Hepatocyte (in vitro differentiated cells): ENCODE data around the gene INS. TPM values are rescaled to one million over a fixed set of nuclear protein-coding genes. Genes with fewer than 3 reads are reported as not detected.

Experiments used
- DNase-seq: peaks from one replicate; pipeline ENCODE4 v3.0.0-alpha.2; 2016; ENCODE audit warnings: low spot score
- H2AFZ ChIP-seq: fragments of 200-600 bp; sonication (generic); 2 replicates; pipeline ENCODE4 v1.6.0; 2016; ENCODE audit warnings: antibody characterized with exemption, mild to moderate bottlenecking
- H3K27ac ChIP-seq: fragments of 200-600 bp; sonication (generic); 2 replicates; pipeline ENCODE4 v1.5.1; 2016; ENCODE audit warnings: mild to moderate bottlenecking
- H3K27me3 ChIP-seq: fragments of 200-600 bp; sonication (generic); 2 replicates; pipeline ENCODE4 v1.6.1; 2016
- H3K36me3 ChIP-seq: fragments of 200-600 bp; sonication (generic); replicated peaks from 2 replicates; pipeline ENCODE4 v1.5.1; 2016; ENCODE audit warnings: low read depth; ENCODE audit not compliant: insufficient read depth
- H3K4me1 ChIP-seq: fragments of 200-600 bp; sonication (generic); 2 replicates; pipeline ENCODE4 v1.5.1; 2016; ENCODE audit warnings: mild to moderate bottlenecking, moderate library complexity; ENCODE audit not compliant: insufficient read depth
- H3K4me2 ChIP-seq: fragments of 200-600 bp; sonication (generic); 2 replicates; pipeline ENCODE4 v1.6.0; 2016
- H3K4me3 ChIP-seq: fragments of 200-600 bp; sonication (generic); 2 replicates; pipeline ENCODE4 v1.5.1; 2016; ENCODE audit warnings: mild to moderate bottlenecking
- H3K79me2 ChIP-seq: fragments of 200-600 bp; sonication (generic); 2 replicates; pipeline ENCODE4 v1.6.0; 2017; ENCODE audit warnings: mild to moderate bottlenecking
- H3K9me2 ChIP-seq: fragments of 200-600 bp; sonication (generic); replicated peaks from 2 replicates; pipeline ENCODE4 v1.6.0; 2017; ENCODE audit warnings: mild to moderate bottlenecking; ENCODE audit not compliant: insufficient read depth
- H3K9me3 ChIP-seq: fragments of 200-600 bp; sonication (generic); 2 replicates; pipeline ENCODE4 v1.5.1; 2016; ENCODE audit warnings: low read depth, mild to moderate bottlenecking
- H4K20me1 ChIP-seq: fragments of 200-600 bp; sonication (generic); 2 replicates; pipeline ENCODE4 v1.6.0; 2016; ENCODE audit warnings: mild to moderate bottlenecking; ENCODE audit not compliant: insufficient read depth, poor library complexity, severe bottlenecking
- CTCF ChIP-seq: fragments of 200-600 bp; sonication (generic); IDR thresholded peaks from 2 replicates; pipeline ENCODE4 v1.5.1; 2016; ENCODE audit warnings: antibody characterized with exemption, mild to moderate bottlenecking; ENCODE audit not compliant: poor library complexity
- EZH2 ChIP-seq: fragments of 200-600 bp; sonication (generic); IDR thresholded peaks from 2 replicates; pipeline ENCODE4 v1.6.1; 2016; ENCODE audit warnings: antibody characterized with exemption, mild to moderate bottlenecking, borderline replicate concordance
- EZH2phosphoT487 ChIP-seq: fragments of 200-600 bp; sonication (generic); IDR thresholded peaks from one replicate; pipeline ENCODE4 v1.6.1; 2018; ENCODE audit warnings: antibody characterized with exemption, mild to moderate bottlenecking, low read depth, moderate library complexity; ENCODE audit not compliant: unreplicated experiment, severe bottlenecking
- WGBS: methylation state at CpG from one replicate; pipeline ENCODE4 v1.1.6; 2016; ENCODE audit warnings: low lambda C conversion rate; ENCODE audit errors: missing lambda C conversion rate; 5-methylcytosine and 5-hydroxymethylcytosine counted together
- polyA plus RNA-seq: library from polyadenylated mRNA; unstranded; fragments of >200 nt; fragmentation: Nextera tagmentation; extraction: Ambion mirVana; gene quantifications from 2 replicates; pipeline ENCODE4 v1.2.1, GENCODE V29; 2016
- total RNA-seq: library from RNA; depleted of rRNA; stranded (reverse); fragments of >200 nt; gene quantifications from 2 replicates; pipeline ENCODE4 v1.2.3, GENCODE V29; 2014

The INS gene
- total and polyA plus RNA-seq, 2 experiments from 2014 or later: not detected

DNA sequence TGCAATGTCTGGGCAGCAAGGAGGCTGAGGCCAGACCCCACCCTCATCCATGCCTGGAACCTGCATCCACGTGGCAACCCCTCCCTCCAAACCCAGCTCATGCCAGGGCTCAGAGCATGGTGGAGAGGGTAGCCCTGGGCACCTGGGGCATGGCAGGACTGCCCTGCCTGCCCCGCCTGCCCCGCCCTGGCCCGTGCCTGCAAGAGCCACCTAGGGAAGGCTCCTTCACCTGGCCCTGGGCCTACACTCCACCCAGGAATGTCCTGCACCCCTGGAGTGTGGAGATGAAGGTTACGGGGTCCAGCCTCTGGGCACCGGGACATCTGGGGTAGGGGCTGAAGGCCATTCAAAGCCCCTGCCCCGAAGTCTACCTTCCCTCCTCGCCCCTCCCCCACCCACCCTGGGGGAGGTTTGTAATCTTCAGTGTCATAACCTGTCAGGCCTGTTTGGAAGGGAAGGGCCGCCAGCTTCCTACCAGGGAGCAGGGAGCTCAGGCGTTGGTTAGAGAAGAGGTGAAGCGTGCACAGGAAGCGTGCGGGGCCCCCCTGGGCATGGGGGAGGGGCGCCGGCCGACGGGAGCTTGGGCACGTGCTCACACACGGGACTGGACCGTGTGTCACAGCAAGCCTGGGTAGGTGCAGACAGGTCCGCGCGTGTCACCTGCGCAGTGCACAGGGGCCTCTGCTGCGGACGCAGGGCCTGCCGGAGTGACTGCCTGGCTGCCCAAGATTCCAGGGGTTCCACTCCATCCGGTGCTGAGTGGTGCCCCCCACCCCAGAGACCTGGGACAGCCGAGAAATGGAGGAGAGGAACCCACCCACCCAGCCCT, 41.3 kb upstream of the INS start:
- DNase-seq: peak; percentile 72
- Histone ChIP-seq H2AFZ (no peak overlapping the region), H3K36me3 (no peaks in the 10 kb centered on the region), H3K27me3 (no peaks in the 10 kb centered on the region), H4K20me1 (no peaks in the 10 kb centered on the region), H3K4me2 (no peak overlapping the region), H3K4me1 (peaks cover 13% of the 10 kb centered on the region), H3K79me2 (no peaks in the 10 kb centered on the region), H3K27ac (peak overlapping the region; percentile 12), H3K9me2 (no peaks in the 10 kb centered on the region), H3K9me3 (no peaks in the 10 kb centered on the region), H3K4me3 (no peak overlapping the region)
- no peak for TF ChIP-seq CTCF
- no peak for TF ChIP-seq EZH2
- no peak for TF ChIP-seq EZH2phosphoT487
- WGBS: 64% methylated on average over 21 of the region's 29 CpGs

- no peaks in the 10 kb centered on the region for H3K9me2 ChIP-seq
- WGBS: 98% methylated on average over 2 of the region's 2 CpGs
- no peak overlapping the region for H2AFZ ChIP-seq
- no peaks in the 10 kb centered on the region for H3K36me3 ChIP-seq
- TF ChIP-seq CTCF (no peak), EZH2 (no peak), EZH2phosphoT487 (no peak)
- DNase-seq: no peak
- no peaks in the 10 kb centered on the region for H3K27me3 ChIP-seq
- H3K79me2 ChIP-seq: no peaks in the 10 kb centered on the region
- no peaks in the 10 kb centered on the region for H3K9me3 ChIP-seq
- no peak overlapping the region for H3K27ac ChIP-seq
- H3K4me3 ChIP-seq: no peak overlapping the region
- peaks cover 13% of the 10 kb centered on the region for H3K4me1 ChIP-seq
- no peaks in the 10 kb centered on the region for H4K20me1 ChIP-seq
- no peak overlapping the region for H3K4me2 ChIP-seq
Measured at GRCh38 chr11:2201542-2201941, 40.5 kb upstream of the INS start.

GRCh38 chr11:2200957-2201519, 40.0 kb upstream of the INS start:
- Histone ChIP-seq H3K4me2 (no peak overlapping the region), H3K79me2 (no peaks in the 10 kb centered on the region), H3K27me3 (no peaks in the 10 kb centered on the region), H3K4me3 (no peak overlapping the region), H4K20me1 (no peaks in the 10 kb centered on the region), H3K4me1 (peaks cover 13% of the 10 kb centered on the region), H3K27ac (no peak overlapping the region), H3K36me3 (no peaks in the 10 kb centered on the region), H3K9me2 (no peaks in the 10 kb centered on the region), H3K9me3 (no peaks in the 10 kb centered on the region), H2AFZ (no peak overlapping the region)
- no peak for DNase-seq
- WGBS: 85% methylated on average over 1 of the region's 1 CpG
- TF ChIP-seq EZH2 (no peak), CTCF (no peak), EZH2phosphoT487 (no peak)
